Stimulated activated CD8-positive, alpha-beta memory T cell treated with anti-CD3 and anti-CD28 coated beads, Interleukin-7, amount 100 ng/mL, for 4 hours (primary cell): ENCODE data around the gene HPS5.
"Not testable (repeated sequence)": the region's sequence is repeated elsewhere in the genome, so short reads cannot be mapped to it uniquely, and the experiment has no call there.

Source experiments
- DNase-seq, 2 donors: peaks; one replicate each; pipeline ENCODE4 v3.0.0-alpha.2; 2020; ENCODE audit warnings: low read depth in 2 of 2

Gene HPS5

GRCh38 chr11:18277565-18278271, 44.2 kb downstream of the HPS5 start:
- DNase-seq = no peak

DNA sequence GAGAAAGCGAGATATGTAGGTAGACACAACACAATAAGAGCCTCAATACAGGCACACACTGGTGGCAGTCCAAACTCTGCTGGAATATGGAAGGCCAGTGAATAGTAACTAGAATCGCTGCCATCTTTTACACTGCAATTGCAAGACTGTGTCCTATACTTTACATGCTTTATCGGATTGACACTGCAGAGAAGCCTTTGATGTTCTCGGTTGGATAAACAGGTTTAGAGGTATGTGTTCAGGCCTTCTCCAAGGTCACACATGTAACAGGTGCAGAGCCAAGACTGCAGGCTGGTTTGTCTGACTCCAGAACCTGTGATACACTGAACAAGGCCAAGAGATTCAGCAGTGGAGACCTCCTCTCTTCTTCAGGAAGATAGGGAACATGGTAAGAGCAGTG, 50.7 kb downstream of the HPS5 start:
- no peak for DNase-seq

DNA sequence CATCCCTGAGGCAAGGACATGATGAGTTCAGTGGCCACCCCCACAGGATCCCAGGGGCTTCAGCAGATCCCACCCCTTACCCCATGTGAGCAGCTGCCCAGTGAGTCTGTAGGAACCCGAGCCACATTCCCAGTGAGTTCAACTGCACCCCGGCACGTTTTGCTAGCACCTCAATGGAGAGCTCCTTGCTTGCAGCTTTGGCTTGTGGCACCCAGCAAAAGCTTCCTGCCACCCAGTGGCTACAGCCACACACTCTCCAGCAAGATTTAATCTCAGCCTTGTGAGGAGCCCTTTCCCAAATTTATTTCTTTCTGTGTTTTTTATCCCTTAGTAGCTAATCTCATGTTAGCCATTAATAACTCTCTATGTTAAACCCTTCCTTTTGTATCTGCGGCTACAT, 51.8 kb downstream of the HPS5 start:
- DNase-seq = no peak

DNA sequence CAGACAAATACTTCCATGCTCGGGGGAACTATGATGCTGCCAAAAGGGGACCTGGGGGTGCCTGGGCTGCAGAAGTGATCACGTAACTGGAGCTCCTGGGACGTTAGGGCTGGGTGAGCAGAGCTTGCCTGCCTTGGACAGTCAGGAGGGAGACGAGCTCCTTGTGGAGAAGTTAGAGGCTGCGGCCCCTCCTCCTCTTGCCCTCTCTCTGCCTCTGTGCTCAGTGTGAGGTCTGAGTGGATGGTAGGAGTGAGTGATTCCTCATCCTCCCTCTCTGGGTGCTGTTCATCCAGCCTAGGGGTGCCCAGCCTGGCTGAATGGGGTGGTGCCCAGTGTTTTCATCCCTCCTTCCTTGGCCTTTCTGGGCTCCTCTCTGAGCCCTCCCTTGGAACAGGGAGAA, 52.7 kb downstream of the HPS5 start:
- not testable (repeated sequence) for DNase-seq

- DNase-seq = not testable (repeated sequence)
Measured at GRCh38 chr11:18267335-18268133, 54.4 kb downstream of the HPS5 start.

DNA sequence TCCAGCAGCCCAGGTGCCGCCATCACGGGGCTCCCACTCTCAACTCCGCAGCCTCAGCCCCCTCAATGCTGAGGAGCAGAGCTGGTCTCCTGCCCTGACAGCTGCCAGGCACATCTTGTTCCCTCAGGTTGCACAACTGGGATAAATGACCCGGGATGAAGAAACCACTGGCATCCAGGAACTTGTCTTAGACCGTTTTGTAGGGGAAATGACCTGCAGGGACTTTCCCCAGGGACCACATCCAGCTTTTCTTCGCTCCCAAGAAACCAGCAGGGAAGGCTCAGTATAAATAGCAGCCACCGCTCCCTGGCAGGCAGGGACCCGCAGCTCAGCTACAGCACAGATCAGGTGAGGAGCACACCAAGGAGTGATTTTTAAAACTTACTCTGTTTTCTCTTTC, 56.0 kb downstream of the HPS5 start, which contains the start of gene SAA1:
Gene SAA1, plus strand, starts transcription at position 316 of the 400 bp plus-strand sequence. CDS start 624 bp downstream, outside the sequence.
- DNase-seq = no peak

- no peak for DNase-seq
Measured at GRCh38 chr11:18264677-18265555, 57.0 kb downstream of the HPS5 start.

DNA sequence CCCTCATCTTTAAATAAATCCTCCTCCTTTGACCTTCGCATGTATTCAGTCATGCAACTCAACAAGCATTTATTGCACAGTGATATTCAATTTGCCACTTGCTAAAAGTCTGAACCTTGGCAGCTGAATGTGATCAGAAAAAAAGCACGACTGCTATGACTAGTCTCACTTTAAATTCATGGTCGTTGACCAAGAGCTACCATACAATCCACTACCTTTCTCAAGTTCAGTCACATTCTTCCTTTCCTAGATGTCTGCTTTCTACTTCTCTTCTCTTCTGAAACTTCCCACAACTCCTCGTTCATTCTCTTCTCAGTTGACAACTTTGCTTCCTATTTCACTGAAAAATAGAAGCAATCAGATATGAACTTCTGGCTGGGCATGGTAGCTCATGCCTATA, 57.9 kb downstream of the HPS5 start:
- no peak for DNase-seq

DNA sequence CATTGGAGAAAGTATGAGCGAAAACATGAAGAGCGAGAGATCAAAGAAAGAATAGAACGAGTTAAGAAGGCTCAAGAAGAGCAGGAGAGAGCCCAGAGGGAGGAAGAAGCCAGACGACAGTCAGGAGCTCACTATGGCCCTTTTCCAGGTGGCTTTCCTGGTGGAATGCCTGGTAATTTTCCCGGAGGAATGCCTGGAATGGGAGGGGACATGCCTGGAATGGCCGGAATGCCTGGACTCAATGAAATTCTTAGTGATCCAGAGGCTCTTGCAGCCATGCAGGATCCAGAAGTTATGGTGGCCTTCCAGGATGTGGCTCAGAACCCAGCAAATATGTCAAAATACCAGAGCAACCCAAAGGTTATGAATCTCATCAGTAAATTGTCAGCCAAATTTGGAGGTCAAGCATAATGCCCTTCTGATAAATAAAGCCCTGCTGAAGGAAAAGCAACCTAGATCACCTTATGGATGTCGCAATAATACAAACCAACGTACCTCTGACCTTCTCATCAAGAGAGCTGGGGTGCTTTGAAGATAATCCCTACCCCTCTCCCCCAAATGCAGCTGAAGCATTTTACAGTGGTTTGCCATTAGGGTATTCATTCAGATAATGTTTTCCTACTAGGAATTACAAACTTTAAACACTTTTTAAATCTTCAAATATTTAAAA, 59.1 kb downstream of the HPS5 start:
- DNase-seq = not testable (repeated sequence)

GRCh38 chr11:18261721-18262120, 60.2 kb downstream of the HPS5 start:
- no peak for DNase-seq

- DNase-seq = no peak
Measured at GRCh38 chr11:18259259-18259658, 62.7 kb downstream of the HPS5 start.

- no peak for DNase-seq
Measured at GRCh38 chr11:18254781-18255361, 67.1 kb downstream of the HPS5 start.

DNA sequence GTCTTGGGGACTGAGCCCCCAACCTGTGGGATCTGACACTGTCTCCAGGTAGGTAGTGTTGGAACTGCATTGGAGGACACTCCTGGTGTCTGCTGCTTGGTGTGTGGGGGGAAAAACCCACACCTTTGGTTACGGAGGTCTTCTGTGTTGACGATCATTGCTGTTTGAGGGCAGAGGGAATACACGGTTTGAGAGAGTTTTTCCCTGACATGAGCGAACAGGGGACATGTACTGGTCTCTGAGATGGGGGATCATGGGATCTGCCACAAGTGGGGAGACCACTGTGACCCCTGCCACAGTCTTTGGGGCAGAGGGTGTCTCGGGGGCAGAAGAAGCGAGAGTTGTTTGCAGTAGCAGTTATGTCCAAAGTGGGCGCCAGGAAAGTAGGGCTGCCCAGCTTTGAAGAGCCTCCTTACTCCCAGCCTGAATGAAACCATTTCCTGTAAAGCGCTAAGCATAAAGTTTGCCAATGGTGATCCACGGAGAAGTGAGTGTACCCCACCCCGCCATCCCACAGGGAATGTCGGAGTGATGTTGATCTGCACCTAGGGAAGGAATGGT, 68.1 kb downstream of the HPS5 start:
- DNase-seq = no peak

DNA sequence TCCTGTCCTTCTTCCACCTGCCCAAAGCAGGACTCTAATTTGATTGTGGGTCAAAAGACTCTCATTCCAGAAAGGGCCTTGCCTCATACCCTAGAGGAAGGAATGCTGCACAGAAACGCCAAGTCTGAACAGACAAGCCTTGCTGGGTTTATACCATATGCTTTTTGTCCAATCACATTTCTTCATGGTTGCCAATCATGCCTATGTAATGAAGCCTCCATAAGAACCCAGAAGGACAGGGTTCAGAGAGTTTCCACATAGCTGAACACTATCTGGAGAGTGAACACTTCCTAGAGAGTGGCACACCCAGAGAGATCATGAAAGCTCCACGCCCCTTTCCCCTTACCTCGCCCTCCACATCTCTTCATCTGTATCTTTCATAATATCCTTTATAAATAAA, 68.7 kb downstream of the HPS5 start:
- DNase-seq = no peak

- no peak for DNase-seq
Measured at GRCh38 chr11:18248561-18248960, 73.4 kb downstream of the HPS5 start, which contains the start of gene SAA2. Gene SAA2 (minus strand): TSS chr11:18248668. CDS start chr11:18248011, 657 bp downstream.

- DNase-seq = not testable (repeated sequence)
Measured at GRCh38 chr11:18247191-18247581, 74.8 kb downstream of the HPS5 start.

DNA sequence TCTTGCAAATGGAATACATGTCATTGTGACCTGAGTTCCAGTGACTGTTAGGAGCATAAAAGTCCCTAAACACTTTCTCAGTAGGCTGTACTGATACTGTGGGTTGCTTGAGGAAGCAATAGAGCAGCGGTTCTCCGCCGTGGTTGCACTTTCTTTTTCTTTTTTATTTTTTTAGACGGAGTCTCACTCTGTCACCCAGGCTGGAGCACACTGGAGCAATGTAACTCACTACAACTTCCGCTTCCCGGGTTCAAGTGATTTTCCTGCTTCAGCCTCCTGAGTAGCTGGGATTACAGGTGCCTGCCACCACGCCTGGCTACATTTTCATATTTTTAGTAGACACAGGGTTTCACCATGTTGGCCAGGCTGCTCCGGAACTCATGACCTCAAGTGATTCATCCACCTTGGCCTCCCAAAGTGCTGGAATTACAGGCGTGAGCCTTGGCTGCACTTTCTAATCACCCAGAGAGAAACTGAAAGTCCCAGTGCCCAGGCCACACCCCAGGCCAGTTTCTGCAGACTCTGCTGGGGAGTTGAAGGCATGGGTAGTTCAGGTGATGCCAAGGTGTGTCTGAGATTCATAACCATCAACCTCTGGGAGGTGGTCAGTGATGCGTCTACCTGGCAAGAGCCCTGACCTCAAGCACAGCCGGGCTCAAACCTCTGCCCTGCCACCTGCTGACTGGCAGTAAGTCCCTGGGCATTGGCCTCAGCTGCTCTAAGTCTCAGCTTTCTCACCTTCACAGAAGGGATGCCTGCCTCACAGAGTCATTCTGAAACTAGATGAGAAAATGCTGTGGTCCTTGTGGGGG, 75.4 kb downstream of the HPS5 start:
- DNase-seq = not testable (repeated sequence)

DNA sequence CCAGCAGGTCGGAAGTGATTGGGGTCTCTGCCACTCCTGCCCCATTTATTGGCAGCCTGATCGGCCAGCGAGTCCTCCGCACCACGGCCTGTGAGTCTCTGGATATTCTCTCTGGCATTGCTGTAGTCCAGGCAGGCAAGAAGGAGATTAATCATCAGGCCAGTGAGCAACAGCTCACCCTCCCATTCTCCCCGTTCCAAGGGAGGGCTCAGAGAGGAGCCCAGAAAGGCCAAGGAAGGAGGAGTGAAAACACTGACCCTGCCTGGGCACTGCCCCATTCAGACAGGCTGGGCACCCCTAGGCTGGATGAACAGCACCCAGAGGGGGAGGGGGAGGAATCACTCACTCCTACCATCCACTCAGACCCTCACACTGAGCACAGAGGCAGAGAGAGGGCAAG, 76.5 kb downstream of the HPS5 start:
- no peak for DNase-seq

GRCh38 chr11:18243783-18244362, 78.1 kb downstream of the HPS5 start:
- DNase-seq = peak; percentile 7 to 38
